Transverse colon (tissue), 4 donors: Measurements from ENCODE around the gene PLCB1. TPM values are rescaled to one million over a fixed set of nuclear protein-coding genes. Genes with fewer than 3 reads are reported as not detected.

Experiments
- DNase-seq: peaks from one replicate; pipeline ENCODE4 v3.0.0-alpha.2; 2019
- H3K27ac ChIP-seq, 4 donors: fragments of 200-600 bp; sonication (generic); 2 replicates each; pipeline ENCODE4 v1.5.1; 2016 to 2018; ENCODE audit warnings: inconsistent platforms in 4 of 4
- H3K27me3 ChIP-seq: fragments of 200-600 bp; sonication (generic); 2 replicates; pipeline ENCODE4 v1.5.1; 2017; ENCODE audit warnings: inconsistent platforms
- H3K36me3 ChIP-seq, 4 donors: fragments of 200-600 bp; sonication (generic); 2 replicates each; pipeline ENCODE4 v1.5.1; 2017 to 2019; ENCODE audit warnings: inconsistent platforms in 4 of 4
- H3K4me1 ChIP-seq, 4 donors: fragments of 200-600 bp; sonication (generic); 2 replicates each; pipeline ENCODE4 v1.5.1; 2017 to 2020; ENCODE audit warnings: inconsistent platforms in 4 of 4
- H3K4me3 ChIP-seq, 4 donors: fragments of 200-600 bp; sonication (generic); 1 replicate in 1 of 4; 2 replicates in 3 of 4; pipeline versions ENCODE4 v1.5.1 to v1.6.1; 2017 to 2019; ENCODE audit warnings: inconsistent platforms in 4 of 4
- H3K9me3 ChIP-seq, 2 donors: fragments of 200-600 bp; sonication (generic); 2 replicates each; pipeline ENCODE4 v1.5.1; 2017 to 2019; ENCODE audit warnings: inconsistent platforms in 2 of 2
- CTCF ChIP-seq, 5 experiments: fragments of 200-600 bp in 3 of 5; fragments of 450-650 bp in 2 of 5; sonication (generic) in 3 of 5; IDR thresholded peaks; 1 replicate in 2 of 5; 2 replicates in 3 of 5; pipeline ENCODE4 v1.5.1; 2016 to 2017; ENCODE audit warnings: antibody characterized with exemption in 5 of 5, inconsistent platforms in 3 of 5, mild to moderate bottlenecking in 2 of 5, moderate library complexity in 1 of 5
- EP300 ChIP-seq: sonication (generic); formaldehyde crosslinking; IDR thresholded peaks from one replicate; pipeline ENCODE4 v1.6.1; 2017; ENCODE audit warnings: antibody characterized with exemption, low read depth
- POLR2A ChIP-seq: fragments of 450-650 bp; IDR thresholded peaks from one replicate; pipeline ENCODE4 v1.6.1; 2016; ENCODE audit warnings: antibody characterized with exemption, mild to moderate bottlenecking, moderate library complexity
- POLR2AphosphoS5 ChIP-seq, 3 donors: sonication (generic); formaldehyde crosslinking; IDR thresholded peaks; one replicate each; pipeline ENCODE4 v1.6.1; 2016; ENCODE audit warnings: antibody characterized with exemption in 3 of 3
- WGBS, 2 donors: methylation state at CpG; one replicate each; pipeline ENCODE4 v1.1.5; 2018; ENCODE audit warnings: low coverage in 1 of 2; 5-methylcytosine and 5-hydroxymethylcytosine counted together
- in situ Hi-C, 4 donors: fragments of 200-750 bp; cut with MboI; loops; one replicate each; pipeline versions ENCODE4 v1.15.0 to v1.15.1; 2017; ENCODE audit warnings: low sequenced_read_pairs in 3 of 4, low pct_ligation_motif_present in 1 of 4, low pct_unique_long_range_greater_than_20kb in 1 of 4
- intact Hi-C: fragments of 100-400 bp; cut with DNase I; formaldehyde crosslinking; loops from one replicate; pipeline ENCODE4 v1.15.1; 2023; ENCODE audit warnings: low total_unique reads
- total RNA-seq, 4 donors: library from RNA; depleted of rRNA; stranded (reverse); fragments of >200 nt; gene quantifications; one replicate each; pipeline ENCODE4 v1.1.0, GENCODE V29; 2016

PLCB1 gene
- total RNA-seq, 4 donors from 2014 or later: 13.1 to 18.6 (median 15.8) TPM

- no peaks in the 10 kb centered on the region for H3K27me3 ChIP-seq
- H3K4me3 ChIP-seq: no peak overlapping the region
- no peak overlapping the region for H3K27ac ChIP-seq
- WGBS, 2 donors: 79% methylated on average over 3 of the region's 3 CpGs
- intact Hi-C loops (no loop called here), in situ Hi-C loops (no loop called here)
- no peak for TF ChIP-seq POLR2A
- no peak for TF ChIP-seq POLR2AphosphoS5 (IDR thresholded peaks at IDR 0.05)
- no peak for TF ChIP-seq EP300
- no peak for TF ChIP-seq CTCF (IDR thresholded peaks at IDR 0.05)
- no peaks in the 10 kb centered on the region for H3K36me3 ChIP-seq
- H3K4me1 ChIP-seq: no peaks in the 10 kb centered on the region
- no peaks in the 10 kb centered on the region for H3K9me3 ChIP-seq
- DNase-seq: no peak
Observed at GRCh38 chr20:8658103-8658502, 526.0 kb downstream of the PLCB1 start.

- no peak overlapping the region for H3K27ac ChIP-seq
- intact Hi-C loops (no loop called here), in situ Hi-C loops (no loop called here)
- H3K36me3 ChIP-seq: no peaks in the 10 kb centered on the region
- no peak overlapping the region for H3K4me3 ChIP-seq
- no peaks in the 10 kb centered on the region for H3K27me3 ChIP-seq
- no peaks in the 10 kb centered on the region for H3K9me3 ChIP-seq
- no peak for DNase-seq
- 60 to 79% methylated on average over 3 to 8 of the region's 8 CpGs for WGBS, 2 donors
- no peaks in the 10 kb centered on the region for H3K4me1 ChIP-seq
- TF ChIP-seq EP300 (no peak), CTCF (IDR thresholded peaks at IDR 0.05) (no peak), POLR2AphosphoS5 (IDR thresholded peaks at IDR 0.05) (no peak), POLR2A (no peak)
Observed at GRCh38 chr20:8661229-8661952, 529.3 kb downstream of the PLCB1 start.

- no peak overlapping the region for H3K4me3 ChIP-seq
- no peaks in the 10 kb centered on the region for H3K27me3 ChIP-seq
- TF ChIP-seq POLR2AphosphoS5 (IDR thresholded peaks at IDR 0.05): no peak
- no peak for TF ChIP-seq CTCF (IDR thresholded peaks at IDR 0.05)
- TF ChIP-seq POLR2A: no peak
- TF ChIP-seq EP300: no peak
- H3K36me3 ChIP-seq: no peaks in the 10 kb centered on the region
- intact Hi-C loops (no loop called here), in situ Hi-C loops (no loop called here)
- no peak overlapping the region for H3K27ac ChIP-seq
- DNase-seq: no peak
- no peaks in the 10 kb centered on the region for H3K9me3 ChIP-seq
- no peaks in the 10 kb centered on the region for H3K4me1 ChIP-seq
- 72 to 76% methylated on average over 5 of the region's 5 CpGs for WGBS, 2 donors
Observed at GRCh38 chr20:8662433-8662954, 530.4 kb downstream of the PLCB1 start.

- TF ChIP-seq EP300: no peak
- no peak for TF ChIP-seq POLR2A
- TF ChIP-seq POLR2AphosphoS5 (IDR thresholded peaks at IDR 0.05): no peak
- TF ChIP-seq CTCF (IDR thresholded peaks at IDR 0.05): no peak
- Histone ChIP-seq H3K4me3 (no peak overlapping the region), H3K9me3 (no peaks in the 10 kb centered on the region), H3K27me3 (no peaks in the 10 kb centered on the region), H3K36me3 (no peaks in the 10 kb centered on the region), H3K27ac (no peak overlapping the region), H3K4me1 (no peaks in the 10 kb centered on the region)
- in situ Hi-C loops (no loop called here), intact Hi-C loops (no loop called here)
- DNase-seq: no peak
- 82 to 83% methylated on average over 1 of the region's 1 CpG for WGBS, 2 donors
Observed at GRCh38 chr20:8663424-8663823, 531.4 kb downstream of the PLCB1 start.
